ENCODE measurements around the gene RALGAPB.
"Not testable (repeated sequence)": the region's sequence is repeated elsewhere in the genome, so short reads cannot be mapped to it uniquely, and the experiment has no call there.

DNA sequence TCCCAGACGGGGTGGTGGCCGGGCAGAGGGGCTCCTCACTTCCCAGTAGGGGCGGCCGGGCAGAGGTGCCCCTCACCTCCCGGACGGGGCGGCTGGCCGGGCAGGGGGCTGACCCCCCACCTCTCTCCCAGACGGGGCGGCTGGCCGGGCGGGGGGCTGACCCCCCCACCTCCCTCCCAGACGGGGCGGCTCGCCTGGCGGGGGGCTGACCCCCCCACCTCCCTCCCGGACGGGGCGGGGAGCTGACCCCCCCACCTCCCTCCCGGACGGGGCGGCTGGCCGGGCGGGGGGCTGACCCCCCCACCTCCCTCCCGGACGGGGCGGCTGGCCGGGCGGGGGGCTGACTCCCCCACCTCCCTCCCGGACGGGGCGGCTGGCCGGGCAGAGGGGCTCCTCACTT is 11.5 kb upstream of the RALGAPB start:
- not testable (repeated sequence) for TF ChIP-seq POLR2A (IDR thresholded peaks at IDR 0.05)
- TF ChIP-seq, protein P1, sequence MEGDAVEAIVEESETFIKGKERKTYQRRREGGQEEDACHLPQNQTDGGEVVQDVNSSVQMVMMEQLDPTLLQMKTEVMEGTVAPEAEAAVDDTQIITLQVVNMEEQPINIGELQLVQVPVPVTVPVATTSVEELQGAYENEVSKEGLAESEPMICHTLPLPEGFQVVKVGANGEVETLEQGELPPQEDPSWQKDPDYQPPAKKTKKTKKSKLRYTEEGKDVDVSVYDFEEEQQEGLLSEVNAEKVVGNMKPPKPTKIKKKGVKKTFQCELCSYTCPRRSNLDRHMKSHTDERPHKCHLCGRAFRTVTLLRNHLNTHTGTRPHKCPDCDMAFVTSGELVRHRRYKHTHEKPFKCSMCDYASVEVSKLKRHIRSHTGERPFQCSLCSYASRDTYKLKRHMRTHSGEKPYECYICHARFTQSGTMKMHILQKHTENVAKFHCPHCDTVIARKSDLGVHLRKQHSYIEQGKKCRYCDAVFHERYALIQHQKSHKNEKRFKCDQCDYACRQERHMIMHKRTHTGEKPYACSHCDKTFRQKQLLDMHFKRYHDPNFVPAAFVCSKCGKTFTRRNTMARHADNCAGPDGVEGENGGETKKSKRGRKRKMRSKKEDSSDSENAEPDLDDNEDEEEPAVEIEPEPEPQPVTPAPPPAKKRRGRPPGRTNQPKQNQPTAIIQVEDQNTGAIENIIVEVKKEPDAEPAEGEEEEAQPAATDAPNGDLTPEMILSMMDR (IDR thresholded peaks at IDR 0.05), result not testable (repeated sequence)

Data from heart left ventricle (tissue), 13 donors.